K562 (cell line): ENCODE measurements around the gene IPO13. TPM values are rescaled to one million over a fixed set of nuclear protein-coding genes. Genes with fewer than 3 reads are reported as not detected.
A peak's percentile ranks its signal among the peaks of the same experiment; 100 is the strongest.

Source experiments
- BDP1 ChIP-seq: IDR thresholded peaks from 3 replicates; pipeline ENCODE4 v1.6.1; 2011; ENCODE audit not compliant: insufficient read length, insufficient read depth
- BRD9 ChIP-seq: fragments of 450-650 bp; IDR thresholded peaks from 2 replicates; pipeline ENCODE4 v1.6.1; 2018; ENCODE audit warnings: low read depth; ENCODE audit not compliant: partially characterized antibody
- BRF1 ChIP-seq: IDR thresholded peaks from 3 replicates; pipeline ENCODE4 v1.6.1; 2011; ENCODE audit warnings: borderline replicate concordance, mild to moderate bottlenecking; ENCODE audit not compliant: insufficient read length; ENCODE audit errors: extremely low read depth
- CC2D1A ChIP-seq: fragments of 450-650 bp; IDR thresholded peaks from 2 replicates; pipeline ENCODE4 v1.6.1; 2017; ENCODE audit warnings: mild to moderate bottlenecking
- FOXK1 ChIP-seq: sonication (generic); formaldehyde crosslinking; IDR thresholded peaks from 2 replicates; pipeline ENCODE4 v1.8.0; 2022; ENCODE audit warnings: missing genetic modification reagents, mild to moderate bottlenecking, borderline replicate concordance
- HDAC6 ChIP-seq: IDR thresholded peaks from 2 replicates; pipeline ENCODE4 v1.6.1; 2012; ENCODE audit warnings: low read depth, mild to moderate bottlenecking, control low read depth, inconsistent platforms, low read length, moderate library complexity
- NCOA6 ChIP-seq: fragments of 450-650 bp; IDR thresholded peaks from 2 replicates; pipeline ENCODE4 v1.6.1; 2017; ENCODE audit warnings: mild to moderate bottlenecking
- ZFX ChIP-seq: sonication (generic); formaldehyde crosslinking; IDR thresholded peaks from 2 replicates; pipeline ENCODE4 v1.8.0; 2022; ENCODE audit warnings: mild to moderate bottlenecking, missing genetic modification reagents, moderate library complexity
- ZNF644 ChIP-seq: fragments of 200-800 bp; sonication (Bioruptor generic); IDR thresholded peaks from 2 replicates; pipeline ENCODE4 v1.6.1; 2016; ENCODE audit warnings: low read depth, missing genetic modification characterization, missing compliant biosample characterization
- ZNF696 ChIP-seq: fragments of 250-450 bp; sonication (Bioruptor Pico); conservative IDR thresholded peaks from 2 replicates; pipeline ENCODE4 v1.4.0; 2020; ENCODE audit warnings: mild to moderate bottlenecking, moderate library complexity
- polyA plus RNA-seq, 8 experiments: library from polyadenylated mRNA; depleted of rRNA in 4 of 8; stranded (reverse) in 5 of 8; unstranded in 3 of 8; fragments of >200 nt; fragmentation: Nextera tagmentation in 2 of 8; fragmentation: Illumina TruSeq in 1 of 8; extraction: Ambion mirVana in 2 of 8; extraction: Trizol in 1 of 8; gene quantifications; 2 replicates each; pipeline versions ENCODE4 v1.2.1 to v1.2.3, GENCODE V29; 2011 to 2014; ENCODE audit warnings: inconsistent platforms in 1 of 8, missing spikeins in 1 of 8
- total RNA-seq, 7 experiments: library from RNA; depleted of rRNA in 6 of 7; stranded (reverse); fragments of >200 nt in 6 of 7; fragmentation: Illumina TruSeq in 2 of 7; extraction: Trizol in 2 of 7; gene quantifications; 2 replicates each; pipeline versions ENCODE4 v1.2.1 to v1.2.3, GENCODE V29; 2011 to 2021; ENCODE audit warnings: low replicate concordance in 1 of 7
- TF ChIP-seq, protein P1 (sequence below): fragments of 450-650 bp; IDR thresholded peaks from 2 replicates; pipeline ENCODE4 v1.6.1; 2018; ENCODE audit not compliant: partially characterized antibody
- TF ChIP-seq, protein P2 (sequence below): fragments of 450-650 bp; formaldehyde crosslinking; IDR thresholded peaks from 2 replicates; pipeline ENCODE4 v1.4.0; 2020; ENCODE audit warnings: mild to moderate bottlenecking, moderate library complexity

IPO13 gene
- total and polyA plus RNA-seq, 9 of the 15 experiments (the other 6 are each of a cell fraction or from before 2014, with no cell fraction given), result 7.0 to 30.8 (median 16.2) TPM

DNA sequence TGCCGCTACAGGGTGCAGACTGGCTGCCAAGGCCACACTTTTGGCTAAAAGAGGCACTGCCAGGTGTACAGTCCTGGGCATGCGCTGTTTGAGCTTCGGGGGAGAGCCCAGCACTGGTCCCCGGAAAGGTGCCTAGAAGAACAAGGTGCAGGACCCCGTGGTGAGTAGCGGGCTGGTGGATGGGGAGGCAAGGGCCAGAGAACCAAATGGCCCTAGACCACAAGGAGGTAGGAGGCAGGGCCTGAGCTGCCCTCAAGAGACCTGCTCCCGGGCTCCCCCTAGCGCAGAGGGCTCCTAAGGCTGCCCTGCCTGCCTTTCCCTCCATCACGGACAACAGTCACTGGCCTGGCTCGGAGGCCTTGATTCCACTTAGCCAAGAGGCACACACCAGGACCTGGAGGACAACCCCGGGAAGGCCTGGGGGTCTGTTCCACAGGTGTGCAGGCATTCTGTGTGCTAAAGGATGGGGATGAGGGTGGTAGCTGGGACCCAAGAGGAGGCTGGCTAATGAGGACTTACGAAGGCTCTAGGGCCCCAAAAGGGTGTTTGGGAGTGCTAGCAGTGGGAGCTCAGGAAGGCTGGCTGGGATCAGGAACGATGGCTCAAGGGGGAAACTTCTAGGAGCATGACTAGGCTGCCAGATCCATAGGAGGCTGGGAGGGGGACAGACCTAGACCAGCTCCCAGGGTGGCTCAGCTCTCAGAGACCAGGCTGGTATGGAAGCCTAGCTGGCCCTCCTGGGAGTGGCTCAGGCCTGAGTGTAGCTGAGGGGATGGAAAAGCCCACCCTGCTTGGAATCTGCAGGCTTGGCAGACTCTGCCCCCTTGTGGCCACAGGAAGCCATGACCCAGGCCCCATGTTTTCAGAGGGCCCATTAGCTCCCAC is 12.4 kb upstream of the IPO13 start (continued):
- TF ChIP-seq HDAC6 (no peak), BRD9 (peak; percentile 46), FOXK1 (CRISPR knock-in tag) (peak; percentile 89), CC2D1A (peak; percentile 82), NCOA6 (no peak), ZNF696 (CRISPR knock-in tag) (no peak), BDP1 (no peak), BRF1 (no peak), ZFX (CRISPR knock-in tag) (peak; percentile 27; the same call in 1 of the 2 replicates), ZNF644 (tag) (no peak)
- TF ChIP-seq, protein P1, sequence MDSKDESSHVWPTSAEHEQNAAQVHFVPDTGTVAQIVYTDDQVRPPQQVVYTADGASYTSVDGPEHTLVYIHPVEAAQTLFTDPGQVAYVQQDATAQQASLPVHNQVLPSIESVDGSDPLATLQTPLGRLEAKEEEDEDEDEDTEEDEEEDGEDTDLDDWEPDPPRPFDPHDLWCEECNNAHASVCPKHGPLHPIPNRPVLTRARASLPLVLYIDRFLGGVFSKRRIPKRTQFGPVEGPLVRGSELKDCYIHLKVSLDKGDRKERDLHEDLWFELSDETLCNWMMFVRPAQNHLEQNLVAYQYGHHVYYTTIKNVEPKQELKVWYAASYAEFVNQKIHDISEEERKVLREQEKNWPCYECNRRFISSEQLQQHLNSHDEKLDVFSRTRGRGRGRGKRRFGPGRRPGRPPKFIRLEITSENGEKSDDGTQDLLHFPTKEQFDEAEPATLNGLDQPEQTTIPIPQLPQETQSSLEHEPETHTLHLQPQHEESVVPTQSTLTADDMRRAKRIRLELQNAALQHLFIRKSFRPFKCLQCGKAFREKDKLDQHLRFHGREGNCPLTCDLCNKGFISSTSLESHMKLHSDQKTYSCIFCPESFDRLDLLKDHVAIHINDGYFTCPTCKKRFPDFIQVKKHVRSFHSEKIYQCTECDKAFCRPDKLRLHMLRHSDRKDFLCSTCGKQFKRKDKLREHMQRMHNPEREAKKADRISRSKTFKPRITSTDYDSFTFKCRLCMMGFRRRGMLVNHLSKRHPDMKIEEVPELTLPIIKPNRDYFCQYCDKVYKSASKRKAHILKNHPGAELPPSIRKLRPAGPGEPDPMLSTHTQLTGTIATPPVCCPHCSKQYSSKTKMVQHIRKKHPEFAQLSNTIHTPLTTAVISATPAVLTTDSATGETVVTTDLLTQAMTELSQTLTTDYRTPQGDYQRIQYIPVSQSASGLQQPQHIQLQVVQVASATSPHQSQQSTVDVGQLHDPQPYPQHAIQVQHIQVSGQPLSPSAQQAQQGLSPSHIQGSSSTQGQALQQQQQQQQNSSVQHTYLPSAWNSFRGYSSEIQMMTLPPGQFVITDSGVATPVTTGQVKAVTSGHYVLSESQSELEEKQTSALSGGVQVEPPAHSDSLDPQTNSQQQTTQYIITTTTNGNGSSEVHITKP, result peak; percentile 19
- TF ChIP-seq, protein P2, sequence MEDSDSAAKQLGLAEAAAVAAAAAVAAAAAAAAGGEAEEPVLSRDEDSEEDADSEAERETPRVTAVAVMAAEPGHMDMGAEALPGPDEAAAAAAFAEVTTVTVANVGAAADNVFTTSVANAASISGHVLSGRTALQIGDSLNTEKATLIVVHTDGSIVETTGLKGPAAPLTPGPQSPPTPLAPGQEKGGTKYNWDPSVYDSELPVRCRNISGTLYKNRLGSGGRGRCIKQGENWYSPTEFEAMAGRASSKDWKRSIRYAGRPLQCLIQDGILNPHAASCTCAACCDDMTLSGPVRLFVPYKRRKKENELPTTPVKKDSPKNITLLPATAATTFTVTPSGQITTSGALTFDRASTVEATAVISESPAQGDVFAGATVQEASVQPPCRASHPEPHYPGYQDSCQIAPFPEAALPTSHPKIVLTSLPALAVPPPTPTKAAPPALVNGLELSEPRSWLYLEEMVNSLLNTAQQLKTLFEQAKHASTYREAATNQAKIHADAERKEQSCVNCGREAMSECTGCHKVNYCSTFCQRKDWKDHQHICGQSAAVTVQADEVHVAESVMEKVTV (CRISPR knock-in tag), result peak; percentile 82
